Osteoblast (primary cell): ENCODE data around the gene HOXC13. TPM values are rescaled to one million over a fixed set of nuclear protein-coding genes. Genes with fewer than 3 reads are reported as not detected.
A peak's percentile ranks its signal among the peaks of the same experiment; 100 is the strongest.

Experiments
- DNase-seq: peaks from one replicate; pipeline ENCODE4 v3.0.0; 2011; ENCODE audit warnings: low spot score, mixed read lengths; ENCODE audit not compliant: insufficient read length; ENCODE audit errors: missing footprints
- H2AFZ ChIP-seq: 2 replicates; pipeline ENCODE4 v1.6.0; 2011; ENCODE audit warnings: mild to moderate bottlenecking, low read length
- H3K27ac ChIP-seq: 2 replicates; pipeline ENCODE4 v1.5.1; 2011; ENCODE audit warnings: mild to moderate bottlenecking, low read depth, low read length, moderate library complexity
- H3K27me3 ChIP-seq: 2 replicates; pipeline ENCODE4 v1.6.0; 2012; ENCODE audit warnings: mild to moderate bottlenecking, control low read depth, inconsistent platforms, low read length, moderate library complexity; ENCODE audit not compliant: insufficient read depth
- H3K36me3 ChIP-seq: 2 replicates; pipeline ENCODE4 v1.5.1; 2011; ENCODE audit warnings: mild to moderate bottlenecking, low read length, control low read depth, moderate library complexity; ENCODE audit not compliant: insufficient read depth
- H3K4me1 ChIP-seq: 2 replicates; pipeline ENCODE4 v1.5.1; 2011; ENCODE audit warnings: mild to moderate bottlenecking, low read length, control low read depth, moderate library complexity; ENCODE audit not compliant: insufficient read depth
- H3K4me2 ChIP-seq: 2 replicates; pipeline ENCODE4 v1.6.0; 2011; ENCODE audit warnings: mild to moderate bottlenecking, low read length; ENCODE audit not compliant: insufficient read depth
- H3K4me3 ChIP-seq: fragments of 200-600 bp; sonication (generic); 3 replicates; pipeline ENCODE4 v1.5.1; 2012; ENCODE audit warnings: mild to moderate bottlenecking, low read length, inconsistent platforms; ENCODE audit not compliant: insufficient read depth
- H3K79me2 ChIP-seq: 2 replicates; pipeline ENCODE4 v1.6.0; 2012; ENCODE audit warnings: mild to moderate bottlenecking, low read length, control low read depth, inconsistent platforms; ENCODE audit not compliant: insufficient read depth
- H3K9me3 ChIP-seq: 2 replicates; pipeline ENCODE4 v1.5.1; 2011; ENCODE audit warnings: low read depth, low read length, control low read depth
- H4K20me1 ChIP-seq: 2 replicates; pipeline ENCODE4 v1.6.0; 2012; ENCODE audit warnings: mild to moderate bottlenecking, low read length, control low read depth; ENCODE audit not compliant: insufficient read depth
- CTCF ChIP-seq: IDR thresholded peaks from 2 replicates; pipeline ENCODE4 v1.5.1; 2011; ENCODE audit warnings: mild to moderate bottlenecking, low read depth, low read length, moderate library complexity; ENCODE audit errors: extremely low read depth
- small RNA-seq: library from RNA; depleted of rRNA; stranded (forward); fragments of <200 nt; gene quantifications from one replicate; pipeline ENCODE3, GENCODE V24; 2012
- total RNA-seq: library from RNA; depleted of rRNA; stranded (reverse); fragments of >200 nt; gene quantifications from 2 replicates; pipeline ENCODE4 v1.2.3, GENCODE V29; 2012

Gene HOXC13
- total RNA-seq, 1 donor: not detected

GRCh38 chr12:53994264-53995001 lies 55.8 kb downstream of the HOXC13 start:
- no peaks in the 10 kb centered on the region for H3K36me3 ChIP-seq
- H2AFZ ChIP-seq: peak overlapping the region; percentile 81
- peak overlapping the region; percentile 83 for H3K4me3 ChIP-seq
- peaks cover 54% of the 10 kb centered on the region for H3K4me1 ChIP-seq
- H3K27ac ChIP-seq: peak overlapping the region; percentile 91
- H4K20me1 ChIP-seq: peaks cover 27% of the 10 kb centered on the region
- peak; percentile 88 for DNase-seq
- TF ChIP-seq CTCF: no peak
- H3K4me2 ChIP-seq: peak overlapping the region; percentile 88
- H3K9me3 ChIP-seq: no peaks in the 10 kb centered on the region
- peaks cover 98% of the 10 kb centered on the region for H3K79me2 ChIP-seq
- H3K27me3 ChIP-seq: no peaks in the 10 kb centered on the region

- TF ChIP-seq CTCF: no peak
- Histone ChIP-seq H3K4me1 (peaks cover 51% of the 10 kb centered on the region), H3K4me3 (peak overlapping the region; percentile 83), H3K36me3 (no peaks in the 10 kb centered on the region), H4K20me1 (peaks cover 27% of the 10 kb centered on the region), H2AFZ (peak overlapping the region; percentile 81), H3K27ac (peak overlapping the region; percentile 91), H3K79me2 (peaks cover 98% of the 10 kb centered on the region), H3K9me3 (no peaks in the 10 kb centered on the region), H3K4me2 (peak overlapping the region; percentile 88), H3K27me3 (no peaks in the 10 kb centered on the region)
- DNase-seq: no peak
These were observed 56.4 kb downstream of the HOXC13 start for GRCh38 chr12:53995002-53995377.

- Histone ChIP-seq H3K4me1 (peaks cover 47% of the 10 kb centered on the region), H3K4me3 (peak overlapping the region; percentile 83), H3K9me3 (no peaks in the 10 kb centered on the region), H3K27me3 (no peaks in the 10 kb centered on the region), H3K36me3 (no peaks in the 10 kb centered on the region), H3K27ac (peak overlapping the region; percentile 91), H4K20me1 (peaks cover 22% of the 10 kb centered on the region), H2AFZ (peak overlapping the region; percentile 81), H3K79me2 (peaks cover 98% of the 10 kb centered on the region), H3K4me2 (peak overlapping the region; percentile 88)
- DNase-seq: peak; percentile 93
- TF ChIP-seq CTCF: no peak
These were observed 57.0 kb downstream of the HOXC13 start for GRCh38 chr12:53995378-53996239.

Small RNA genes within 50 kb of the gene (small RNA-seq; reads per million reads assigned to genes)
- gene AC012531.3: not detected
- gene AC012531.4: not detected
- 8.0 reads per million, percentile 91 among the genes with 10 or more reads in this experiment for gene MIR196A2
- gene RF01905: not detected
- gene RF01906: not detected

Other genes starting within 250 kb of the HOXC13 start
- gene CALCOCO1, start 211.4 kb upstream of the HOXC13 start, total RNA-seq: 167 and 174 TPM in 2 replicates
- not detected in 2 replicates for gene CISTR, start 186.9 kb upstream of the HOXC13 start, total RNA-seq
- gene HOXC12, start 16.1 kb downstream of the HOXC13 start, total RNA-seq: under 0.01 TPM in 1 of 2 replicates, not detected in the other
- 1.1 and 1.5 TPM in 2 replicates for gene HOXC11, start 34.3 kb downstream of the HOXC13 start, total RNA-seq
- gene HOTAIR, start 36.1 kb downstream of the HOXC13 start, total RNA-seq: 0.72 and 1.2 TPM in 2 replicates
- gene HOXC10, start 46.3 kb downstream of the HOXC13 start, total RNA-seq: 9.7 and 11.2 TPM in 2 replicates
- 8.3 and 11.6 TPM in 2 replicates for gene HOXC9, start 61.3 kb downstream of the HOXC13 start, total RNA-seq
- 3.2 and 5.1 TPM in 2 replicates for gene HOXC8, start 70.2 kb downstream of the HOXC13 start, total RNA-seq
- 5.6 and 7.2 TPM in 2 replicates for gene HOXC6, start 89.6 kb downstream of the HOXC13 start, total RNA-seq
- 1.8 and 2.1 TPM in 2 replicates for gene HOXC5, start 94.2 kb downstream of the HOXC13 start, total RNA-seq
- gene HOXC4, start 115.0 kb downstream of the HOXC13 start, total RNA-seq: 3.3 and 4.1 TPM in 2 replicates